HFFc6 (cell line): ENCODE data around the gene RAPGEF1. TPM values are rescaled to one million over a fixed set of nuclear protein-coding genes. Genes with fewer than 3 reads are reported as not detected.

Experiments used
- DNase-seq: peaks from one replicate; pipeline ENCODE4 v3.0.0-alpha.2; 2018
- H3K27ac Mint-ChIP-seq: 2 replicates; pipeline ENCODE4 v1.8.0; 2020; ENCODE audit warnings: mild to moderate bottlenecking, mixed read lengths
- H3K27me3 Mint-ChIP-seq: 2 replicates; pipeline ENCODE4 v1.8.0; 2021; ENCODE audit warnings: mild to moderate bottlenecking, moderate library complexity, mixed read lengths; ENCODE audit not compliant: insufficient read depth
- H3K36me3 Mint-ChIP-seq: 2 replicates; pipeline ENCODE4 v1.8.0; 2021; ENCODE audit warnings: low read depth, mixed read lengths
- H3K4me1 Mint-ChIP-seq: 2 replicates; pipeline ENCODE4 v1.8.0; 2020; ENCODE audit warnings: low read depth, mixed read lengths
- H3K4me3 Mint-ChIP-seq: 2 replicates; pipeline ENCODE4 v1.8.0; 2020; ENCODE audit warnings: mild to moderate bottlenecking, moderate library complexity, mixed read lengths
- H3K9me3 Mint-ChIP-seq: 2 replicates; pipeline ENCODE4 v1.8.0; 2020; ENCODE audit warnings: mild to moderate bottlenecking, mixed read lengths
- CTCF ChIP-seq: fragments of 200-600 bp; sonication (generic); IDR thresholded peaks from 2 replicates; pipeline ENCODE4 v1.5.0; 2021; ENCODE audit warnings: antibody characterized with exemption, mild to moderate bottlenecking
- total RNA-seq, 6 experiments: library from RNA; stranded (reverse); fragmentation: NEBNext Ultra II Directional; extraction: Animal tissue kit (Norgen Biotek cat#: 25700); gene quantifications; 2 replicates in 1 of 6; 3 replicates in 5 of 6; pipeline ENCODE4 v1.2.3, GENCODE V29; 2021

RAPGEF1 gene
- total RNA-seq, 6 experiments from 2014 or later = 38.6 to 46.6 (median 42.3) TPM

- no peak for TF ChIP-seq CTCF
- DNase-seq = no peak
- H3K9me3 Mint-ChIP-seq = no peaks in the 10 kb centered on the region
- no peak overlapping the region for H3K4me3 Mint-ChIP-seq
- peaks cover 2% of the 10 kb centered on the region for H3K27me3 Mint-ChIP-seq
- H3K36me3 Mint-ChIP-seq = peaks cover 13% of the 10 kb centered on the region; the same call in 1 of the 2 replicates
- H3K27ac Mint-ChIP-seq = no peak overlapping the region
- peaks cover 19% of the 10 kb centered on the region for H3K4me1 Mint-ChIP-seq
Observed at GRCh38 chr9:131528886-131529505, 210.9 kb downstream of the RAPGEF1 start.

- Mint-ChIP-seq H3K9me3 (no peaks in the 10 kb centered on the region), H3K4me3 (no peak overlapping the region), H3K36me3 (peaks cover 13% of the 10 kb centered on the region; the same call in 1 of the 2 replicates), H3K4me1 (peaks cover 19% of the 10 kb centered on the region), H3K27me3 (peaks cover 2% of the 10 kb centered on the region), H3K27ac (no peak overlapping the region)
- DNase-seq = no peak
- no peak for TF ChIP-seq CTCF
Observed at GRCh38 chr9:131528186-131528585, 211.7 kb downstream of the RAPGEF1 start.

Other genes starting within 250 kb of the RAPGEF1 start
- gene POMT1, start 237.2 kb downstream of the RAPGEF1 start, total RNA-seq = 10 to 100 TPM; 39.0 to 45.7 (median 40.2) TPM
- 10 to 100 TPM; 18.6 to 22.6 (median 20.8) TPM for gene UCK1, start 208.8 kb downstream of the RAPGEF1 start, total RNA-seq
- gene PRRT1B, start 194.6 kb downstream of the RAPGEF1 start, total RNA-seq = not detected